ENCODE measurements around the gene NHP2.
A peak's percentile ranks its signal among the peaks of the same experiment; 100 is the strongest.

NHP2 gene

DNA sequence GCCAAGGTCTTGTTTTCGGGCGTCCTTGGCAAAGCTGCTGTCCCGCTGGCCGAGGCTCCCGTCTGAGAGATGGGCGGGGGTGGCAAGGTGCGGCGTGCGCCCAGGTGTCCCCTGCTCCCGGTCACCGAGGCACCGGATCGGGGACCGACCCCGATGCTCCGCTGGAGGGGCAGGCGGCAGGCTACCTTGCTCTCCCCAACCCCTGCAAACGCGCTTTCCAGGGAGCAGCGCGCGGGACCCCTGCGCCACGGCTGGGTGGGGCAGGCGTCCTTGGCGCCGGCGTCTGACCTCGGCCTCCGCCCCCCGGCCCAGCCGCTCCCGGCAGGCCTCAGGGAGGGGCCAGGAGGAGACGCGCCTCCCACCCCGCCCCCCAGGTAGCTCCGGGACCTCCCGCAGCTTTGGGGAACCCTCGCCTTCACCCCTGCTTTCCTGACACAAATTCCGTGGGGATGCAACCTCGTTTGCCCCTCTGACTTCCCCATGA, 39.8 kb downstream of the NHP2 start:
- TF ChIP-seq JUND (IDR thresholded peaks at IDR 0.05; ENCODE audit: low read depth): no peak
- DNase-seq (ENCODE audit: low read depth in 1 of 2, low spot score in 1 of 2): no peak
- in situ Hi-C loops (cut with HindIII; ENCODE audit: low pct_unique_long_range_greater_than_20kb, low sequenced_read_pairs): no loop called here

DNA sequence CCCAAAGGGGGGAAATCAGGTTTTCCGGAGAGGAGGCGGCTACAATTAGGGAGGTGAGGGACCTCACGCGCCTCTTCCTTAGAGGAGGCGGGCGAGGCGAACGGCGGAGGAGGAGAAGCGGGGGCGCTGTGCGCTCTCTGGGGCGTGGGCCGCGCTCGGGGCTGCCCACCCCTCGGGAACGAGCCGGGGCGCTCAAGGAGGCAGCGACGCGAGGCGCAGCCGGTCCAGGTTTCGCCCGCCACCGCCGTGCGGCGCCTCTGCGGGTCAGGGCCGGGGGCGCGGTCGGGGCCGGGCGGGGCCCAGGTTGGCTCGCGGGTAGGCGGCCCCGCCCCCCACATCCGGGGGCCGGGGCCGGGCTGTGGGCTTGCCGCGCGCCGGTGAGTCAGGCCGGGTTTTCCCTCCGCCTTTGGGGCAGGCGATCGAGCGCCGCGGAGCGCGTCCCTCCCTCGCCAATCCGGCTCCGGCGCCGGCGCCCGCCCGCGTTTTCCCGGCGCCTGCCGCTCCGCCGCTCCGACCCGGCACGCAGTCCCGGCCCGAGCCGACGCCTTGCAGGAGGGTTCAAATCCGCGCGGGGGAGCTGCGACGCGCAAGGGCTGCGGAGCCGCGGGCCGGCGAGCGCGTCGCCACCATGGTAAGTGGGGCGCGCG, 40.4 kb downstream of the NHP2 start, which contains the start of gene N4BP3:
TSS of gene N4BP3 (plus strand) at position 392 of the 647 bp plus-strand sequence. CDS start 6,052 bp downstream, outside the sequence.
- in situ Hi-C loops (cut with HindIII; ENCODE audit: low pct_unique_long_range_greater_than_20kb, low sequenced_read_pairs): no loop called here
- no peak for TF ChIP-seq JUND (IDR thresholded peaks at IDR 0.05; ENCODE audit: low read depth)
- peak; percentile 85 to 91 for DNase-seq (ENCODE audit: low read depth in 1 of 2, low spot score in 1 of 2)

DNA sequence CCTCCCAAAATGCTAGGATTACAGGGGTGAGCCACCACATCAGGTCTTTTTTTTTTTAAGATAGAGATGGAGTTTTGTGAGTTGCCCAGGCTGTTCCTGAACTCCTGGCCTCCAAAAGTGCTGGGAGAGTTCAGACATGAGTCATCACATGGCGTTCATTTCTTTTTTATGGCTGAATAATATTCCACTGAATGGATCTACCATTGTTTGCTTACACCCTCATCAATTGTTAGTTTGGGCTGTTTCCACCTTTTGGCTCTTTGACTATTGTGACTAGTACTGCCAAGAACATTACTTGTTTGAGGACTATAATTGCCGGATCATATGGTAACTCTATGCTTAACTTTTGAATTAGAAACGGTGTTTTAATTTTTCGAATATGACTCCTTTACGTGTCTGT, 41.1 kb downstream of the NHP2 start:
- TF ChIP-seq JUND (IDR thresholded peaks at IDR 0.05; ENCODE audit: low read depth): no peak
- in situ Hi-C loops (cut with HindIII; ENCODE audit: low pct_unique_long_range_greater_than_20kb, low sequenced_read_pairs): no loop called here
- DNase-seq (ENCODE audit: low read depth in 1 of 2, low spot score in 1 of 2): no peak

DNA sequence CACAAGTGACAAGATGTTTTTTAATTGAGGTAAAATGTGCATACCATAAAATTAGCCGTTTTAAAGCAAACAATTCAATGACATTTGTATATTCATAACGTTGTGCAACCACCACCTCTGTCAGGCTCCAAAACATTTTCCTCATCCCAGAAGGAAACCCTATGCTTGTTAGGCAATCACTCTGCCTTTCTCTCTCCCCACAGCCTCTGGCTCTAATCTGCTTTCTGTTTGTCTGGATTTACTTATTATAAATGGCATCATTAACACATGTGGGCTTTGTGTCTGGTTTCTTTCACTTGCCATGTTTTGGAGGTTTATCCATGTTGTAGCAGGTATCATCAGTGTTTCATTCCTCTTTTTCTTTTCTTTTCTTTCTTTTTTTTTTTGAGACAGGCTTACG, 41.8 kb downstream of the NHP2 start:
- TF ChIP-seq JUND (IDR thresholded peaks at IDR 0.05; ENCODE audit: low read depth): no peak
- DNase-seq (ENCODE audit: low read depth in 1 of 2, low spot score in 1 of 2): no peak
- in situ Hi-C loops (cut with HindIII; ENCODE audit: low pct_unique_long_range_greater_than_20kb, low sequenced_read_pairs): no loop called here

DNA sequence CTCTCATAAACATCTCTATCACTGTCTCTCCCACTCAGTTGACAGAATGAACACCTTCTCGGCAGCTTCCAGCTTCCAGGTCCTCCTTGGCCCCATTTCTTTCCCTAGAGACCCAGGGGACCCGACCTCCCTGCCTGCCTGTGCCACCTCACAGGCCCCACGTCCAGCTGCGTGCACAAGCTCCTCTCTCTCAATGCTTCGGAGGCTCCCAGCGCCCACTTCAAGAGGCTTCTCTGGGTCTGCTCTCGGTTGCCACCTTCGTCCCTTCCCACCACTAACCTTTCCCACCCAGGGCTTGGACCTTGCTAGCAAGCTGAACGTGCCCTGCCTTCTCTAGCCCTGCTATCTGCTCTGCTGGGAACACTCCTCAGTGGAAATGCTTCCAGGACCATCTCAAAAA, 43.2 kb downstream of the NHP2 start:
- DNase-seq (ENCODE audit: low read depth in 1 of 2, low spot score in 1 of 2): no peak
- in situ Hi-C loops (cut with HindIII; ENCODE audit: low pct_unique_long_range_greater_than_20kb, low sequenced_read_pairs): no loop called here
- no peak for TF ChIP-seq JUND (IDR thresholded peaks at IDR 0.05; ENCODE audit: low read depth)

DNA sequence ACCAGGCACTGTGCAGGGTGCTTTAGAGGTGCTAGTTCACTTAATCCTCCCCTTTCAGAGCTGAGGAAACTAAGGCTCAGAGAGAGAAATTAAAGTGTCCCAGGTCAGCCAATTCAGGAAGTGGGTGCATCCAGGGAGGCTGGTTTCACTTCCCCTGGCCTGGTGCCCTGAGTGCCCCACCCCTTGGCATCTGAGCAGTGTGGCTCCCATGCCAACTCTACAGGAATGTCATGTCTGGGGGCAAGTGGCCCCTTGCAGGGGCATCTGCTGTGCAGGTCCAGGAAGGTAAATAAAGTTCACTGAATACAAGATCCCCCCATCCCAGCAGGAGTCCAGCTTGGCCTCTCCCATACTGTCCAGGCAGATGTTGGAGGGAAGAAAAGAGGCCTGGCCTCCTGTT, 44.7 kb downstream of the NHP2 start:
- in situ Hi-C loops (cut with HindIII; ENCODE audit: low pct_unique_long_range_greater_than_20kb, low sequenced_read_pairs): no loop called here
- DNase-seq (ENCODE audit: low read depth in 1 of 2, low spot score in 1 of 2): no peak
- no peak for TF ChIP-seq JUND (IDR thresholded peaks at IDR 0.05; ENCODE audit: low read depth)

DNA sequence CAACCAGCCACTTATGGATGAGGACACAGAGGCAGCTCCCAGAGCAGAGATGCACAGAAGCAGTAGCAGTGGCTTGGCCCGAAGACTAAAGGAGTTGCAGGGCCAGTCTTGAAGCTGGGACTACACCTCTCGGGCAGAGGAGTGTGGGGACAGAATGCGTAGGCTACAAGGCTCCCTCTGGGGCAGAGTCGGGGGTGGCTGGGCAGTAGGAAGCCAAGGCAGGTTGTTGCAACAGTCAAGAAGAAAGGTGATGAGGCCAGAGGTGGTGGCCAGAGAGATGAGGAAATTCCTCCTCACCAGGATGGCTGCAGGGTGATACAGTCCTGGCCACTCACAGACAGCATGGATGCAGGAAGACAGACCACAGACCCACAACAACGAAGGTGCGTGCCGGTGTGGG, 45.2 kb downstream of the NHP2 start:
- no peak for TF ChIP-seq JUND (IDR thresholded peaks at IDR 0.05; ENCODE audit: low read depth)
- in situ Hi-C loops (cut with HindIII; ENCODE audit: low pct_unique_long_range_greater_than_20kb, low sequenced_read_pairs): no loop called here
- no peak for DNase-seq (ENCODE audit: low read depth in 1 of 2, low spot score in 1 of 2)

DNA sequence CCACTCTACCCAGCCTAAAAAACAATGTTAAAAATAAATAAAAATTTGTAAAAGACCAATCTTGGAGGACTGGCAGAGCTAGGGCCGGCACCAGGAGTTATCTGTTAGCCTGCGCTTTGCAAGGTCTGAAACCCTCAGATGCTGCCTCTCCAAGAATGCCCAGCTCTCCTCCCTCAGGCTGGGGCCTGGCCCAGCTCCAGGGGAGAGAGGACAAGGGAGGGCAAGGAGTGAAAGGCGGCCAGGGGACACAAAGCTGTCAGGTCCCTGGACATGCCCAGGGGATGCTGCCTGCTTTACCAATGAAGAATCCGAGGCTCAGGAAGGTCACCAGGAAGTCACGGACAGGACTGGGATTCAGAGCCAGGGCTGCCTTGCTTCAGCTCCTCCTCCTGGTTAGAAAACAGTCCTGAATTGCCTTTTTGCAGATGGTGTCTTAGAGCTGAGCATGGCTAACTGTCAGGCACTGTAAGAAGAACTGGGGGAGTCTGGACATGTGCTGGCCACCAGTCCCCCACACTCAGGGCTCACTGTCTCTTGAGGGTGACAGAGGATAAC, 45.9 kb downstream of the NHP2 start:
- TF ChIP-seq JUND (IDR thresholded peaks at IDR 0.05; ENCODE audit: low read depth): no peak
- in situ Hi-C loops (cut with HindIII; ENCODE audit: low pct_unique_long_range_greater_than_20kb, low sequenced_read_pairs): no loop called here
- DNase-seq (ENCODE audit: low read depth in 1 of 2, low spot score in 1 of 2): peak in 1 of 2 experiments; percentile 55

DNA sequence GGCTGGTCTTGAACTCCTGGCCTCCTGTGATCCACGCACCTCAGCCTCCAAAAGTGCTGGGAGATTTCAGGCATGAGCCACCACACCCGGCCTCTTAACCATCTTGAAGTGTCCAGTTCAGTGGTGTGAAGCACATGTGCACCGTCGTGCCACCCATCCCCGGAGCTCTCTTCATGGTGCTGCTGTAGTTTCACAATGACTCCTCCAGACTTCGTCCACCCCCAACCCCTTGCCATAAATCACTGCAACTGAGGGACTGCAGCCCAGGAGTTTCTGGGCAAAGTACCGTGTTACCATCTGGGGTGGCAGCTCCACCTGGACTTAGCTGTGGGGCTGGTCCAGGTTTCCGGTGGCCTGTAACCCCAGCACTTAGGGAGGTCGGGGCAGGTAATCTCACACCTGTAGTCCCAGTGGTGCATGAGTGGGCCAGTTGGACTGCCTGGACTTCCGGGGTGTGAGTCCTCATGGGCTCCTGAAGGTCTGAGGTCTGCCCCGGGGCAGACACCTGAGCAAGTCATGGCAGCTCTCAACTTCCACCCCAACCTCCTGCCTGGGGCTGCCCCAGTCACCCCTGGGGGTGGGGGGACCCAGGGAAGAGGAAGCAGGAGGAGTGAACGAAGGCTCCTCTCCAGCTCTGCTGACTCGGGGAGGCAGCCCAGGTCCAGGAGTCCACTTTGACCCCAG, 47.0 kb downstream of the NHP2 start:
- in situ Hi-C loops (cut with HindIII; ENCODE audit: low pct_unique_long_range_greater_than_20kb, low sequenced_read_pairs): no loop called here
- TF ChIP-seq JUND (IDR thresholded peaks at IDR 0.05; ENCODE audit: low read depth): no peak
- DNase-seq (ENCODE audit: low read depth in 1 of 2, low spot score in 1 of 2): no peak

DNA sequence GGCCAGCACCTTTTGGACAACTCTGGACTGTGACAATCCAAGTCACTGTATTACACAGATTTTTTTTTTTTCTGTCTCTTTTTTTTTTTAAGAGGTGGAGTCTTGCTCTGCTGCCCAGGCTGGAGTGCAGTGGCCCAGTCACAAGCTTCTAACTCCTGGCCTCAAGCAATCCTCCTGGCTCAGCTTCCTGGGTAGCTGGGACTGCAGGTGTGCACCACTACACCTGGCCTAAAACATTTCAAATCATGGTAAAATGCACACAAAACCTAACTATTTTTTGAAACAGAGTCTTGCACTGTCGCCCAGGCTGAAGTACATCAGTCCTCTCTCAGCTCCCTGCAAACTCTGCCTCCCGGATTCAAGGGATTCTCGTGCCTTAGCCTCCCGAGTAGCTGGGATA, 47.6 kb downstream of the NHP2 start:
- in situ Hi-C loops (cut with HindIII; ENCODE audit: low pct_unique_long_range_greater_than_20kb, low sequenced_read_pairs): no loop called here

DNA sequence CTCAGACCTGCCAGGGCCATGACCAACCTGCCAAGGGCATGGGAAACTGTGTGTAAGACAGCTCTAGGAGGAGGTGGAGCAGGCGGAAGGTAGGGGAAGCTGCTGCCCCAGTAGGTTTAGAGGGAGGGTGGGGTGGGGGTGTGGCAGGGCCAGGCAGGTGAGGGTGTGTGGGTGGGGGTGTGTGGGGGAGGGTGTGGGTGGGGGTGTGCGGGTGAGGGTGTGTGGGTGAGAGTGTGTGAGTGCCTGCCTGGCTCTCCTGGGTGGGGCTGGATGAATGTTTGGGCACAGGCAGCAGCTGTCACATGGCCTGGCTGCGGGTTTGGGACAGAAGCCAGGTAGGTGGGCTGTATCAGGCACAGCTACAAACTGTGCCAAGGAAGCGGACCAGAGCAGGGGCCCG, 49.2 kb downstream of the NHP2 start:
- in situ Hi-C loops (cut with HindIII; ENCODE audit: low pct_unique_long_range_greater_than_20kb, low sequenced_read_pairs): no loop called here
- no peak for TF ChIP-seq JUND (IDR thresholded peaks at IDR 0.05; ENCODE audit: low read depth)
- DNase-seq (ENCODE audit: low read depth in 1 of 2, low spot score in 1 of 2): no peak

More for the DNA sequence above, 47.6 kb downstream of the NHP2 start:
- no peak for DNase-seq (ENCODE audit: low read depth in 1 of 2, low spot score in 1 of 2)
- TF ChIP-seq JUND (IDR thresholded peaks at IDR 0.05; ENCODE audit: low read depth): no peak

DNA sequence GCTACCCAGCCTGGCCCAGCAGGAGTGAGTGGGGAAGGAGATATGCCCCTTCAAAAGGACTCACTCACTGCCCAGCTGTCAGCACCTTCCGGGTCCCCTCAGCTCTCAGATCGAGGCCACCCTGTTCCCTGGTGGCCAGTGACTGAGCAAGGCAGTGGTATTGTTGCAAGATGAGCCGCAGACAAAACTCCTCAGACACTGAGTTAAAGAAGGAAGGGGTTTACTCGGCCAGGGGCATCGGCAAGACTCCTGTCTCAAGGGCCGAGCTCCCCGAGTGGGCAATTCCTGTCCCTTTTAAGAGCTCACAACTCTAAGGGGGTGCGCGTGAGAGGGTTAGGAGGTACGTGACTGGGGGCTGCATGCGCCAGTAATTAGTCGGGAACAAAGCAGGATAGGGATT, 50.1 kb downstream of the NHP2 start:
- no peak for TF ChIP-seq JUND (IDR thresholded peaks at IDR 0.05; ENCODE audit: low read depth)
- in situ Hi-C loops (cut with HindIII; ENCODE audit: low pct_unique_long_range_greater_than_20kb, low sequenced_read_pairs): no loop called here
- DNase-seq (ENCODE audit: low read depth in 1 of 2, low spot score in 1 of 2): no peak
